ENCODE data around the gene MAZ.
"Not testable (repeated sequence)": the region's sequence is repeated elsewhere in the genome, so short reads cannot be mapped to it uniquely, and the experiment has no call there.

The MAZ gene

GRCh38 chr16:29825145-29826044 lies 19.1 kb downstream of the MAZ start:
- no peak for FAIRE-seq

- no peak for FAIRE-seq
These were observed 20.0 kb downstream of the MAZ start for GRCh38 chr16:29826342-29826695.

- FAIRE-seq, result no peak
These were observed 24.4 kb downstream of the MAZ start for GRCh38 chr16:29830774-29831173.

DNA sequence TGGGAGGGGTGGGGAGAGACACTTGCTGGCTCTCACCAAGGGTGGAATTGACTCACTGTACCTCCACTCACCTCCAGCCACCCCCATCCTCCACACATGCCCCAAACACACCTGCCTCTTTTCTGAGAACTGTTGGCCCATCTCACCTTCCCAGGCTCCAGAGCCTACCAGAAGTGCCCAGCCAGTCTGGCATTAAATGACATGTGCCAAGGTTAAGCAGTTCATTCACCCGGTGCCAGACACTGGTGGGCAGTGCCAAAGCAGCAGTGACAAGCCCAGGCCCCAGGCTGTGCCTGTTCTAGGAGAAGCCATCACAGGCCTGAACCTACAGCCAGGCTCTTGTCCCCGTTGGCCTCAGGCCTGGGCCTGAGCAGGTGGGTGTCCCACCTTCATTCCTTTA lies 25.2 kb downstream of the MAZ start:
- FAIRE-seq, result no peak

DNA sequence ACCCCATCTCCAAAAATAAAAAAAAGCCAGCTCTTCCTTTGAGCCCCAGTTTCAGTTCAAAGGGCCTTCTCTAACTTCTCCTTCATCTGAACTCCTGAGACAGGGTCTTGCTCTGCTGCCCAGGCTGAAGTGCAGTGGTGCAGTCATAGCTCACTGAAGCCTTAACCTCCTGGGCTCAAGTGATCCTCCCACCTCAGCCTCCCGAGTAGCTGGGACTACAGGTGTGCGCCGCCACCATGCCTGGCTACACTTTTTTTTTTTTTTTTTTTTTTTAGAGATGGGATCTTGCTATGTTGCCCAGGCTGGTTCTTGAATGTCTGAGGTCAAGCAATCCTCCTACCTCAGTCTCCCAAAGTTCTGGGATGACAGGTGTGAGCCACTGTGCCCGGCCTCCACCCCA lies 26.9 kb downstream of the MAZ start:
- FAIRE-seq, result not testable (repeated sequence)

GRCh38 chr16:29834079-29834478 lies 27.8 kb downstream of the MAZ start:
- FAIRE-seq, result no peak

- no peak for FAIRE-seq
These were observed 29.6 kb downstream of the MAZ start for GRCh38 chr16:29835926-29836325.

DNA sequence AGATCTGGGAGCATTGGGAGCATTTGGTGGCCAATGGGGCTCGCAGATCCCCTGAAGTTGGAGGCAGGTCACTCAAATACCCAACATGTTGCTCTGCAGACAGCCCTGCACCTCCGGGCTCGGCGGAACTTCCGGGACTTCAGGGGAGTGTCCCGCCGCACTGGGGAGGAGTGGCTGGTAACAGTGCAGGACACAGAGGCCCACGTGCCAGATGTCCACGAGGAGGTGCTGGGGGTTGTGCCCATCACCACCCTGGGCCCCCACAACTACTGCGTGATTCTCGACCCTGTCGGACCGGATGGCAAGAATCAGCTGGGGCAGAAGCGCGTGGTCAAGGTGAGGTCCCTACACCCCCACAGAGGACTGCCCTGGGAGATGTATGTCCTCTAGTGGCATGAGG lies 30.3 kb downstream of the MAZ start:
- no peak for FAIRE-seq

DNA sequence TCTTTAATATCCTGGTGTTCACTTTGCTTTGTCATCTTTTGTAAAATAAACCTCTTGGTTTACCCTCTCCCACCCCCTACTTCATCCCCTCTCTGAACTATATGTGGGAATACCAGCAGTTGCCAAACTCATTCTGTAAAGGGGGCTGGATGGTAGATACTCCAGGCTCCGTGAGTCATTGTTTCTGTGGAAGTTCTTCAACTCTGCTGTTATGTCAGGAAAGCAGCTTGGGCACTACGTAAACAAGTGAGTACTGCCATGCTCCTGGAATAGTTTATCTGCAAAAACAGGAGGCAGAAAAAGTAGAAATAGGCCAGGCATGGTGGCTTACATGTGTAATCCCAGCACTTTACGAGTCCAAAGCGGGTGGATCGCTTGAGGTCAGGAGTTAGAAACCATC lies 31.5 kb downstream of the MAZ start:
- FAIRE-seq, result no peak

DNA sequence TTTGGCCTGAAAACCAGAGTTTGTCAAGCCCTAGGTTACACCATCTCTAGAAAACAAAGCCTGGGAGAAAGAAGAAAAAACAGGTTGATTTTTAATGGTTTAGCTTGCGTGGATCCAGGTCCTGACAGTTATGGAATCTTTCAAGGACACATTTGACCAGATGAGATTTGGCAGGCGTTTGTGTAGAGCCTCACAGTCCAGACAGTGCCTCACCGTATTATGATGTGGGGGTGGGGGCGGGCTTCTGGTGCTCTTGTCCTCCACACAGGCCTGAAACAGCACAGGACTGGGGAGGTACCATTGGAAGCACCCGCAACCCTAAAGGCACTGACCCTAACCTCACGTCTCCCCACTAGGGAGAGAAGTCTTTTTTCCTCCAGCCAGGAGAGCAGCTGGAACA lies 33.5 kb downstream of the MAZ start:
- FAIRE-seq, result no peak

- FAIRE-seq, result no peak
These were observed 33.9 kb downstream of the MAZ start for GRCh38 chr16:29840240-29840639.

DNA sequence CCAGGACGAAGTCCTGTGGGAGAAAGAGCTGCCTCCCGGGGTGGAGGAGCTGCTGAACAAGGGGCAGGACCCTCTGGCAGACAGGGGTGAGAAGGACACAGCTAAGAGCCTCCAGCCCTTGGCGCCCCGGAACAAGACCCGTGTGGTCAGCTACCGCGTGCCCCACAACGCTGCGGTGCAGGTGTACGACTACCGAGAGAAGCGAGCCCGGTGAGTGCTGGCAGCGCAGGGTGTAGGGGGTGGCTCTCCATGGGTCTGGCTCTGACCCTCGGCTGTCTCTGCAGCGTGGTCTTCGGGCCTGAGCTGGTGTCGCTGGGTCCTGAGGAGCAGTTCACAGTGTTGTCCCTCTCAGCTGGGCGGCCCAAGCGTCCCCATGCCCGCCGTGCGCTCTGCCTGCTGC lies 35.3 kb downstream of the MAZ start:
- no peak for FAIRE-seq

- no peak for FAIRE-seq
These were observed 36.5 kb downstream of the MAZ start for GRCh38 chr16:29842732-29843346.

- FAIRE-seq, result no peak
These were observed 37.6 kb downstream of the MAZ start for GRCh38 chr16:29843931-29844330.

DNA sequence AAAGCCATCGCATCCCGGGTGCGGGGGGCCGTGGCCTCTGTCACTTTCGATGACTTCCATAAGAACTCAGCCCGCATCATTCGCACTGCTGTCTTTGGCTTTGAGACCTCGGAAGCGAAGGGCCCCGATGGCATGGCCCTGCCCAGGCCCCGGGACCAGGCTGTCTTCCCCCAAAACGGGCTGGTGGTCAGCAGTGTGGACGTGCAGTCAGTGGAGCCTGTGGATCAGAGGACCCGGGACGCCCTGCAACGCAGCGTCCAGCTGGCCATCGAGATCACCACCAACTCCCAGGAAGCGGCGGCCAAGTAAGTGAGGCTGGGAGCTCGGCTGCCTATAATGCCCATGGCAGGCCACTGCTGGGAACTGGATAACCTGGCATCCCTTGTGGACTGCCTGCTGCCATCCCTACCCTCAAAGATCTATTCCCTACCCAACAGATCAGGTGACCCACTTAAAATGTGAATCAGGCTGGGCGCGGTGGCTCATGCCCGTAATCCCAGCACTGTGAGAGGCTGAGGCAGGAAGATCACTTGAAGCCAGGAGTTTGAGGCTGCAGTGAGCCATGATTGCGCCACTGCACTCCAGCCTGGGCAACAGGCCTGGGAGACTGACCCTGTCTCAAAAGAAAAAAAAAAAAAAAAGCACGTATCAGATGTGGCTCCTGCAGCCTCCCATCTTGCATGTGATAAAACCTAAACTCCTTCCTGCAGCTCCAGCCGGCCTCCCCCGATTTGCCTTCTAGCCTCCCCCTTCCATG lies 38.4 kb downstream of the MAZ start:
- FAIRE-seq, result no peak

DNA sequence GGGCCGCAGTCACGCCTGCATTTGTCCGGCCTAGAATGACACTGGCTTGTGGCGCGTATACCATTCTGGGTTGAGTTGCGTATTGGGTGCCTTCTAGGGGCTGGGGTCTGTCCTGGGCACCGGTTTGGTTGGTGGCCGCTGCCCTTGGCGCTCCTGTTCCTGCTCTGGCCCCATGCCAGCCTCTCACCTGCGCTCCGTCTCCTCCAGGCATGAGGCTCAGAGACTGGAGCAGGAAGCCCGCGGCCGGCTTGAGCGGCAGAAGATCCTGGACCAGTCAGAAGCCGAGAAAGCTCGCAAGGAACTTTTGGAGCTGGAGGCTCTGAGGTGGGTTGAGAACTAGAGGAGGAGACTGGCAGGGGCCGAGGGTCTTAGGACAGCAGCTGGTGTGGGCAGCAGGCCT lies 39.3 kb downstream of the MAZ start:
- no peak for FAIRE-seq

GRCh38 chr16:29848420-29849297 lies 42.3 kb downstream of the MAZ start:
- no peak for FAIRE-seq

DNA sequence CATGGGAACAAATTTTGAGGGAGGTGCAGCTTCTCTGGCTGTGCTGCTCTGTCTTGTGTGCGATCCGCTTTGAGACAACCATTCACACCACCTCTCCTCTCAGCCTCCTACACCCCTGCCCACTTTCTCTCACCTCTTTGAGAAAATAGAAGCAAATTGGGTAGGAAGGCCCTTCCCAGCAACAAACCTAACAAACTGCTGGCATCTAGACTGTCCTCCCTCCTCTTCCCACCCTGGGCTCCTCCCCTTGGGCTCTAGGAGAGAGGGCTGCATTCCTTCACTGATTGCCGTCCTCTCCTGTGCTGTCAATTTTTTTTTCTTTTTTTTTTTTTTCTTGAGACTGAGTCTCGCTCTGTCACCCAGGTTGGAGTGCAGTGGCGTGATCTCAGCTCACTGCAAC lies 43.2 kb downstream of the MAZ start:
- FAIRE-seq, result no peak

GRCh38 chr16:29850998-29851397 lies 44.7 kb downstream of the MAZ start:
- no peak for FAIRE-seq

- FAIRE-seq, result no peak
These were observed 46.3 kb downstream of the MAZ start for GRCh38 chr16:29852654-29853053.

DNA sequence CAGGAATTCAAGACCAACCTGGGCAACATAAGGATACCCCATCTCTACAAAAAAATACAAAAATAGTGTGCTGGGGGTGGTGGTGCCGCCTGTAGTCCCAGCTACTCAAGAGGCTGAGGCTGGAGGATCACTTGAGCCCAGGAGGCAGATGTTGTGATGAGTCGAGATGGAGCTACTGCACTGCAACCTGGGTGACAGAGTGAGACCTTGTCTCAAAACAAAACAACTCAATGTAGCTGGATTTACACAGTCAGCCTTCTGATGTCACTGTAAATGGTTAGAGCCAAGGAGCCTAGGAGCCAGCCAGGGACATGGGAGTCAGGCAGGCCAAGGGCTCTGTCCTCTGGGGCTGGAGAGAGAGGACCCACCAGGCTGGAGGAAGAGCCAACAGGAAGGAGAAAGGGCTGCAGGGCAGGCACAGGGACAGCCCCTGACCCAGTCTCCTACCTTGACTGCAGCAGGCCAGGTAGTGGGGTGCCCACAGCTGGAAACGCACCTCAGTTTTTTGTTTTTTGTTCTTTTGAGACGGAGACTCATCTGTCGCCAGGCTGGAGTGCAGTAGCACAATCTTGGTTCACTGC lies 48.3 kb downstream of the MAZ start:
- FAIRE-seq, result no peak

- no peak for FAIRE-seq
These were observed 50.9 kb downstream of the MAZ start for GRCh38 chr16:29857133-29857760.

All from G401.6 (cell line).